HCT116 (cell line): Measurements from ENCODE around the gene HS6ST1. TPM values are rescaled to one million over a fixed set of nuclear protein-coding genes. Genes with fewer than 3 reads are reported as not detected.

Experiments used
- ATAC-seq: fragments of 200-7000 bp; cut with Tn5 transposase; 2 replicates; pipeline ENCODE4 v1.9.1; 2020; ENCODE audit warnings: mild to moderate bottlenecking, moderate library complexity
- BruUV-seq: library from RNA; stranded (reverse); fragments of 400-500 nt; replicated peaks from 2 replicates; lab custom pipeline; 2021; lab: Mats Ljungman, UMichigan
- CTCF ChIA-PET: fragments of 300-600 bp; sonication (Branson Sonifier 250); formaldehyde crosslinking; loops from one replicate; lab custom pipeline; 2021; ENCODE audit warnings: antibody characterized with exemption; lab: Charles Lee
- POLR2A ChIA-PET: fragments of 300-600, 350-600 bp; sonication (Branson Sonifier 250); formaldehyde crosslinking; loops from one replicate; lab custom pipeline; 2021; ENCODE audit warnings: antibody characterized with exemption; lab: Charles Lee
- RAD21 ChIA-PET, 2 experiments: fragments of 300-600 bp; sonication (Branson Sonifier 250); formaldehyde crosslinking; loops; one replicate each; lab custom pipeline; 2023; ENCODE audit warnings: low total read pairs in 2 of 2; ENCODE audit not compliant: uncharacterized antibody in 2 of 2, unreplicated experiment in 2 of 2, low non-redundant PET in 1 of 2; lab: Charles Lee
- DNase-seq: peaks from one replicate; pipeline ENCODE4 v3.0.0-alpha.2; 2010; ENCODE audit warnings: low read depth, low spot score
- H2AFZ ChIP-seq: fragments of 200-600 bp; shearing (Covaris generic), sonication (generic); 2 replicates; pipeline ENCODE4 v1.6.1; 2017; ENCODE audit warnings: low read depth, mixed run types, mixed read lengths, antibody characterized with exemption, low read length; ENCODE audit not compliant: poor library complexity, severe bottlenecking
- H3K27ac ChIP-seq: 2 replicates; pipeline ENCODE4 v1.5.1; 2012; ENCODE audit warnings: low read depth, low read length
- H3K27me3 ChIP-seq: fragments of 200-600 bp; sonication (generic); 2 replicates; pipeline ENCODE4 v1.6.1; 2016; ENCODE audit warnings: mixed run types, low read length, mixed read lengths; ENCODE audit not compliant: insufficient read depth
- H3K36me3 ChIP-seq, 2 experiments: fragments of 200-500 bp in 1 of 2; fragments of 200-600 bp in 1 of 2; sonication (Bioruptor generic) in 1 of 2; sonication (generic) in 1 of 2; 2 replicates each; pipeline versions ENCODE4 v1.5.1 to v1.6.1; 2014 to 2016; ENCODE audit warnings: low read length in 2 of 2, inconsistent platforms in 1 of 2, mixed read lengths in 1 of 2, mixed run types in 1 of 2; ENCODE audit not compliant: insufficient read depth in 2 of 2, control insufficient read depth in 1 of 2
- H3K4me1 ChIP-seq, 2 experiments: fragments of 200-600 bp in 1 of 2; sonication (generic) in 1 of 2; 2 replicates each; pipeline versions ENCODE4 v1.5.1 to v1.6.1; 2012 to 2017; ENCODE audit warnings: low read length in 2 of 2, inconsistent platforms in 1 of 2, mild to moderate bottlenecking in 1 of 2, mixed read lengths in 1 of 2, mixed run types in 1 of 2, moderate library complexity in 1 of 2; ENCODE audit not compliant: insufficient read depth in 2 of 2, control insufficient read depth in 1 of 2
- H3K4me2 ChIP-seq: fragments of 200-600 bp; sonication (generic); 2 replicates; pipeline ENCODE4 v1.6.1; 2017; ENCODE audit warnings: mixed run types, low read length, mixed read lengths
- H3K4me3 ChIP-seq, 2 experiments: fragments of 200-600 bp in 1 of 2; sonication (generic) in 1 of 2; replicated peaks in 1 of 2; 2 replicates each; pipeline ENCODE4 v1.5.1; 2011 to 2016; ENCODE audit warnings: low read length in 2 of 2, control low read depth in 1 of 2, low read depth in 1 of 2, mild to moderate bottlenecking in 1 of 2, mixed read lengths in 1 of 2, mixed run types in 1 of 2
- H3K79me2 ChIP-seq: fragments of 200-600 bp; sonication (generic); 2 replicates; pipeline ENCODE4 v1.6.1; 2017; ENCODE audit warnings: mild to moderate bottlenecking, mixed run types, low read length, moderate library complexity, mixed read lengths; ENCODE audit not compliant: insufficient read depth
- H3K9ac ChIP-seq: fragments of 200-600 bp; sonication (generic); 2 replicates; pipeline ENCODE4 v1.6.1; 2016; ENCODE audit warnings: low read length, mixed read lengths
- H3K9me2 ChIP-seq: fragments of 200-600 bp; sonication (generic), shearing (Covaris generic); 2 replicates; pipeline ENCODE4 v1.6.1; 2017; ENCODE audit warnings: mixed run types, mild to moderate bottlenecking, moderate library complexity; ENCODE audit not compliant: insufficient read depth
- H3K9me3 ChIP-seq, 2 experiments: fragments of 200-500 bp in 1 of 2; fragments of 200-600 bp in 1 of 2; sonication (Bioruptor generic) in 1 of 2; sonication (generic) in 1 of 2; 2 replicates each; pipeline ENCODE4 v1.6.1; 2014 to 2017; ENCODE audit warnings: low read length in 2 of 2, mixed read lengths in 2 of 2, inconsistent platforms in 1 of 2, low read depth in 1 of 2, mild to moderate bottlenecking in 1 of 2, mixed run types in 1 of 2, moderate library complexity in 1 of 2; ENCODE audit not compliant: control insufficient read depth in 1 of 2, insufficient read depth in 1 of 2
- H4K20me1 ChIP-seq: fragments of 200-600 bp; sonication (generic), shearing (Covaris generic); 2 replicates; pipeline ENCODE4 v1.6.1; 2017; ENCODE audit warnings: mixed run types, mild to moderate bottlenecking, moderate library complexity; ENCODE audit not compliant: insufficient read depth
- CEBPB ChIP-seq: IDR thresholded peaks from 2 replicates; pipeline ENCODE4 v1.6.1; 2012; ENCODE audit warnings: low read depth
- EZH2phosphoT487 ChIP-seq: fragments of 200-600 bp; IDR thresholded peaks from 2 replicates; pipeline ENCODE4 v1.6.1; 2018; ENCODE audit warnings: antibody characterized with exemption, borderline replicate concordance
- JUND ChIP-seq: IDR thresholded peaks from 2 replicates; pipeline ENCODE4 v1.6.1; 2012
- POLR2A ChIP-seq: IDR thresholded peaks from 2 replicates; pipeline ENCODE4 v1.7.0; 2011; ENCODE audit warnings: borderline replicate concordance; ENCODE audit not compliant: insufficient read depth, insufficient read length; ENCODE audit errors: extremely low read depth
- ZBTB33 ChIP-seq: IDR thresholded peaks from 2 replicates; pipeline ENCODE4 v1.6.1; 2011; ENCODE audit warnings: mild to moderate bottlenecking, low read length, moderate library complexity; ENCODE audit not compliant: insufficient replicate concordance; ENCODE audit errors: extremely low read depth
- intact Hi-C: fragments of 100-400 bp; cut with micrococcal nuclease; formaldehyde crosslinking; loops from 2 replicates; pipeline ENCODE4 v1.10.0; 2022
- total RNA-seq: library from RNA; stranded (reverse); gene quantifications from one replicate; pipeline ENCODE4 v1.2.1, GENCODE V29; 2021; ENCODE audit not compliant: unreplicated experiment
- TF ChIP-seq, protein P1 (sequence below): IDR thresholded peaks from 2 replicates; pipeline ENCODE4 v1.6.1; 2012

The HS6ST1 gene
- total RNA-seq, 1 experiment from 2014 or later, result 35.0 TPM

DNA sequence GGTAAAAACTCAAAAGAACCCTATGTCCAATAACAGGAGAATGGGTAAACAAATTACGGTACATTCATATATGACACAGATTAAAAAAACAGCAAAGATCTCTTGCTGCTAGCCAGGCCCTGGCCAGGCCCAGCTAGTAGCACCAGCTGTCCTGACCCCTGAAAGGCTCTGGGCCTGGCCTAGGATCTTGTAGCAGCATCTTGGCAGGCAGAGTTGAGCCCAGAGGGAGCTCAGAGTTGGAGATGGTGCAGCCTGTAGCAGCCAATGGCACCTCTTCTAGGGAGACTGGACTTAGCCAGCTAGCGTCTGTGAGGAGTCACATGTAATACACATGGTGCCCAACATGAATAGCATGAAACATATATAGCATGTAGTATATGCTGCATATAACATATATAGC lies 69.1 kb downstream of the HS6ST1 start:
- no peaks in the 10 kb centered on the region for H4K20me1 ChIP-seq
- no peaks in the 10 kb centered on the region for H3K36me3 ChIP-seq
- CTCF ChIA-PET, result interaction anchor here (1.0 kb wide), 1 partner anchor 16 kb away, joined by 3 read pairs; no protein-coding TSS in a partner anchor
- H3K4me2 ChIP-seq, result no peak overlapping the region
- H3K79me2 ChIP-seq, result no peaks in the 10 kb centered on the region
- no peak overlapping the region for H2AFZ ChIP-seq
- no peaks in the 10 kb centered on the region for H3K9me3 ChIP-seq
- no peak overlapping the region for H3K27ac ChIP-seq
- ATAC-seq (no peak), DNase-seq (no peak)
- H3K9me2 ChIP-seq, result no peaks in the 10 kb centered on the region
- H3K27me3 ChIP-seq, result no peaks in the 10 kb centered on the region
- POLR2A ChIA-PET, result no interaction called here
- H3K4me3 ChIP-seq, result no peak overlapping the region
- H3K4me1 ChIP-seq, result no peaks in the 10 kb centered on the region
- BruUV-seq, result no TSS peak
- intact Hi-C loops, result no loop called here
- TF ChIP-seq JUND (no peak), CEBPB (no peak), POLR2A (no peak)
- H3K9ac ChIP-seq, result no peak overlapping the region
- RAD21 ChIA-PET, result no interaction called here

GRCh38 chr2:128245813-128246212 lies 72.9 kb downstream of the HS6ST1 start:
- Histone ChIP-seq H2AFZ (no peak overlapping the region), H4K20me1 (no peaks in the 10 kb centered on the region), H3K27ac (no peak overlapping the region), H3K9me2 (no peaks in the 10 kb centered on the region), H3K9me3 (no peaks in the 10 kb centered on the region), H3K36me3 (no peaks in the 10 kb centered on the region), H3K79me2 (no peaks in the 10 kb centered on the region), H3K4me2 (no peak overlapping the region), H3K27me3 (no peaks in the 10 kb centered on the region), H3K4me1 (no peaks in the 10 kb centered on the region), H3K4me3 (no peak overlapping the region)
- ChIA-PET RAD21 (no interaction called here), CTCF (no interaction called here)
- intact Hi-C loops, result no loop called here
- no peak for ATAC-seq
- TF ChIP-seq ZBTB33 (no peak), EZH2phosphoT487 (no peak)
- TF ChIP-seq, protein P1, sequence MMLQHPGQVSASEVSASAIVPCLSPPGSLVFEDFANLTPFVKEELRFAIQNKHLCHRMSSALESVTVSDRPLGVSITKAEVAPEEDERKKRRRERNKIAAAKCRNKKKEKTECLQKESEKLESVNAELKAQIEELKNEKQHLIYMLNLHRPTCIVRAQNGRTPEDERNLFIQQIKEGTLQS, result no peak
- TF ChIP-seq, all 23 proteins: peak for 0
- POLR2A ChIA-PET, result no interaction called here
- DNase-seq, result no peak
- no TSS peak for BruUV-seq
- H3K9ac ChIP-seq, result no peak overlapping the region
